NB4 (cell line): ENCODE data around the gene PRM2.

Source experiments
- DNase-seq: peaks from one replicate; pipeline ENCODE4 v3.0.0; 2010; ENCODE audit warnings: low read depth
- H3K4me3 ChIP-seq: one replicate; pipeline ENCODE4 v1.5.1; 2011; ENCODE audit warnings: mild to moderate bottlenecking, low read depth, low read length, moderate library complexity
- CTCF ChIP-seq: IDR thresholded peaks from one replicate; pipeline ENCODE4 v1.5.1; 2012; ENCODE audit warnings: low read depth, low read length
- MYC ChIP-seq: IDR thresholded peaks from 2 replicates; pipeline ENCODE4 v1.6.1; 2011; ENCODE audit warnings: low read depth, low read length
- POLR2A ChIP-seq: IDR thresholded peaks from 2 replicates; pipeline ENCODE4 v1.6.1; 2011; ENCODE audit warnings: mild to moderate bottlenecking; ENCODE audit not compliant: insufficient read length; ENCODE audit errors: extremely low read depth
- TF ChIP-seq, protein P1 (sequence below): IDR thresholded peaks from 2 replicates; pipeline ENCODE4 v1.6.1; 2011; ENCODE audit warnings: low read depth, low read length

Gene PRM2, protein sequence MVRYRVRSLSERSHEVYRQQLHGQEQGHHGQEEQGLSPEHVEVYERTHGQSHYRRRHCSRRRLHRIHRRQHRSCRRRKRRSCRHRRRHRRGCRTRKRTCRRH

DNA sequence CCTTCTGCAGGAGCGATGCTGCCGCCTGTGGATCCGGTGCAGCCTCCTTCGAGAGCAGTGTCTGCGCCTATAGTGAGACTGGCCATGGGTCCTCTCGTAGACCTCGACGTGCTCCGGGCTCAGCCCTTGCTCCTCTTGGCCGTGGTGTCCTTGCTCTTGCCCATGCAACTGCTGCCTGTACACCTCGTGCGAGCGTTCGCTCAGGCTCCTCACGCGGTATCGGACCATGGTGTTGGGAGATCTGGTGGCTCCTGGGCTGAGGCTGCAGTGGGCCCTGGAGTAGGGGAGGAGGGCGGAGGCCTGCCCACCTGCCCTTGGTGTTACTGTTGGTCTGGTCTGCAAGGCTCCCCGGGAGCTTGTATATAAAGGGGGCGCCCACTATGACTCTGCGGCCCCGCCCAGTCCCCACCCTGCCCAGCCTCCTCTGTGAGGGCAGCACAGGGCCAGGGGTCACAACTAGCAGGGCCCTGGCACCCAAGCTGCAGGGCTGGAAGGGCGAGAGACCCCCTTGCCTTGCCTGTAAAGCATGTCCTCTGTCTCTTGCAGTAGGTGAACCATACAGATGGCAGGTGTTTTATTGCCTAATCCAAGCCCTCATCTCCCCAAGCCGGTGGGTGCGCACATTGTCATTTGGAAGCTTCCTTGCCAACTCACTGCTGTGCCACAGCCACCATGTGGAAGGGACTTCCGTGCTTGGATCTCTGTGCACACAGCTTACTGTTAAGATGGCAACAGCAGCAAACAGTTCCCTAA is at the start of gene PRM2:
Gene PRM2 (minus strand): TSS at position 338 of the 753 bp plus-strand sequence. CDS start 110 bp downstream, at position 228.
- no peak for DNase-seq
- TF ChIP-seq CTCF (no peak), MYC (no peak), POLR2A (no peak)
- TF ChIP-seq, protein P1, sequence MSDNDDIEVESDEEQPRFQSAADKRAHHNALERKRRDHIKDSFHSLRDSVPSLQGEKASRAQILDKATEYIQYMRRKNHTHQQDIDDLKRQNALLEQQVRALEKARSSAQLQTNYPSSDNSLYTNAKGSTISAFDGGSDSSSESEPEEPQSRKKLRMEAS: no peak
- no peak within 1 kb of the TSS for H3K4me3 ChIP-seq

DNA sequence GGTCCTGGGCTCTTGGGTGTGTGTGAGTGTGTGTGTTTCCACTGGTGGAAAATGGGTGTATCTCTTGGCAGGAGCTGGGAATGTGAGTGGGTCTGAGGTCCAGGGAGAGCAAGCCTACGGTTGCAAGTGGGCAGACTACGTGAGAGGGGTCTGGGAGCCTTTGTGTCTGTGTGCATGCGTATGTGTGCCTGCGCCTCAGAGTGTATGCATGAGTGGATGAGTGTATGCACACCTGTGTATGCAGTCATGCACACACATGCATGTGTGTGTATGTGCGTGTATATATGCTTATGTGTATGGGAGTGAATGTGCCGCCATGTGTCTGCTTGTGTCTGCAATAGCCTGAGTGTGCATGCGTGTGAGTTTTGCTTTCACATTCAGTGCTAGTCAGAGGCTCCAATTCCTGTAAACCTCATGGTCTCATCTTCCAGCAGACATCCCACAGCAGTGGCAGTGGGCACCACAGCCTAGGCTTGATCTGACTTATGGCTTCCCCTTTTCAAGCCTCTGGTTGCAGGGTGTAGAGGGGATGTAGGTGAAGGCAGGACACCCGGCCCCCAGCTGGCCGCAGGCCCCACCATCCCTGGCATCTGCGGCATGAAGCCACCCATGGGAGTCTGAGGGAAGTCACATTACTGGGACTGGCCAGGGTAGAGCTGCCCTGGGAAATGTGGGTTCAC is 49.3 kb upstream of the PRM2 start:
- TF ChIP-seq MYC (no peak), POLR2A (no peak), CTCF (no peak)
- TF ChIP-seq, protein P1: no peak
- H3K4me3 ChIP-seq: no peak overlapping the region
- DNase-seq: no peak

- TF ChIP-seq POLR2A (no peak), CTCF (no peak), MYC (no peak)
- DNase-seq: no peak
- no peak overlapping the region for H3K4me3 ChIP-seq
Measured at GRCh38 chr16:11323551-11324336, 47.5 kb upstream of the PRM2 start.

- no peak for DNase-seq
- no peak overlapping the region for H3K4me3 ChIP-seq
- TF ChIP-seq, protein P1: no peak
- no peak for TF ChIP-seq POLR2A
Measured at GRCh38 chr16:11322823-11323222, 46.5 kb upstream of the PRM2 start.

DNA sequence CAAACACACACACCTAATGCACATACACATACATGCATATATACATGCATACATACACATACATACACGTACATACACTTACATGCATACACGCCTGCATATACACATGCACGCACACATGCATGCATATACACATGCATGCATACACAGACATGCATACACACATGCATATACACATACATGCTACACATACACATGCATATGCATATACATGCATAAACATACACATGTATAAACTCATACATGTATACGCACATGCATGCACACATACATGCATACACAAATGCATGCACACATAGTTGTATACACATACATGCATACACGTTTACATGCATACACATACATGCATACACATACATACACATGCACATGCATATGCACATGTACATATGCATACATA is 45.4 kb upstream of the PRM2 start:
- DNase-seq: no peak
- no peak overlapping the region for H3K4me3 ChIP-seq
- TF ChIP-seq POLR2A: no peak
- TF ChIP-seq, protein P1: 0 out of 2 replicates have a peak, but pooled peaks have one; percentile 9
- no peak for TF ChIP-seq MYC
- TF ChIP-seq CTCF: no peak
